ENCODE measurements around the gene SLC38A3.

The SLC38A3 gene

DNA sequence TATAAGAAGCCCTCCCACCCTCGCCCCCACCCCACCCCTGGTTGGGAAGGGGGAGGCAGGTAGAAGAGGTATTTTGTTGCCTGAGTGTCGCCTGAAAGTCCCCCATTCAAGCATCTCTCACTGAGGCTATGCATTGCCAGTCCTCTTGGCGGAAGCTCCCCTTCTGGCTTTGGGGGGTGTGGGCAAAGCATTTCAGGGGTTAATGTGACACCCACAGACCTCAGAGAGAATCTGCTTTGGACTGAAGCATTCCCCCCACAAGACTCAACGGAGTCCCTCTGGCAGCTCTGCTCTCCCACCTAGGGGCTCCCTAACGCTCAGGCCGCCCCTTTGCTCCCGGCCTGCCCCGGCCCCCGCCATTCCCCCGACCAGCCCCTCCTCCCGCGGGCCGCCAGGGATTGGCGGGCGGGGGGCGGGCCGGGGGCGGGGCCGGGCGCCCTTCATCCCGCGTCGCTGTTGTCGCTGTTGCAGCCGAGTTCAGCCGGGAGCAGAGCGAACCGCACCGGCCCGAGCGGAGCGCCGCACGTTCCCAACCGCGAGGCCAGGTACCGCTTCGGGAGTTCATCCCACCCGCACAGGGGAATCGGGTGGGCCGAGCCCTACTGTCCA is at the start of gene SLC38A3:
Gene SLC38A3 (plus strand): TSS at position 468 of the 609 bp plus-strand sequence. CDS start 8,929 bp downstream, outside the sequence.
- peak; percentile 56 for DNase-seq (ENCODE audit: low spot score)

DNA sequence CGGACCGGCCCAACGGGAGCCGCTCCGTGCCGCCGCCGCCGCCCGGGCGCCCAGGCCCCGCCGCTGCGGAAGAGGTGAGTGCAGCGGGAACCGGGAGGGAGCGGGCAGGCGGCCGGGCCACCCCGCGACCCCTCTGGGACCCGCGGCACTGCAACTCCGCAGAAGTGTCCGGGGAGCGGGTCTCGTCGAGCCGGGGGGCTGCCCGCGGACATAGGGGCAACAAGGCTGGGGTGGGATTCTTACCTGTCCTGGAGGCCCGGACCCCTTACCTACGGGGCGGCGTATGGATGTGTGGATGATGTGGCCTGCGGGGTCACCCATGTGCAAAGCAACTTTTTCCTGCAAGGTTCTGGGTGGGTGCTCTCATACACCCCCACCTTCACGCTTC is 49.6 kb upstream of the SLC38A3 start:
- DNase-seq (ENCODE audit: low spot score): no peak

DNA sequence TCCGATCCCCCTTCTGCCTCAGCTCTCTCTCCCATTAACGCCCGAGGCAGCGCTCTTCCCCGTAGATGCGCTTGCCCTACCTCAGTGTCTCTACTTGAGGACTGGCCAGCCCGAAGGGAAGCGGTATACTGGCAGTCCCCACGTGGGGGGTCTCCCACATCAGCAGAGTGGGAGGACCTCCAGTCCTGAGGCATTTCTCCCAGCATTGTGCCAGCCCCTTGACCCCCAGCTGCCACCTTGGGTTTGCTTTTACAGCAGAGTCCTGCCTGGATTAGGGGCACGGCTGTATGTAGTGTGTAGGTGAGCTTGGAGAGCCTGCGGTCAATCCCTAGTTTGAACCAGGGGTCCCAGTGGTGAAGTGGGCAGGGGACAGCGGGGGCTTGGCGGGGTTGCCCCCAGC is 49.2 kb upstream of the SLC38A3 start:
- DNase-seq (ENCODE audit: low spot score): no peak

DNA sequence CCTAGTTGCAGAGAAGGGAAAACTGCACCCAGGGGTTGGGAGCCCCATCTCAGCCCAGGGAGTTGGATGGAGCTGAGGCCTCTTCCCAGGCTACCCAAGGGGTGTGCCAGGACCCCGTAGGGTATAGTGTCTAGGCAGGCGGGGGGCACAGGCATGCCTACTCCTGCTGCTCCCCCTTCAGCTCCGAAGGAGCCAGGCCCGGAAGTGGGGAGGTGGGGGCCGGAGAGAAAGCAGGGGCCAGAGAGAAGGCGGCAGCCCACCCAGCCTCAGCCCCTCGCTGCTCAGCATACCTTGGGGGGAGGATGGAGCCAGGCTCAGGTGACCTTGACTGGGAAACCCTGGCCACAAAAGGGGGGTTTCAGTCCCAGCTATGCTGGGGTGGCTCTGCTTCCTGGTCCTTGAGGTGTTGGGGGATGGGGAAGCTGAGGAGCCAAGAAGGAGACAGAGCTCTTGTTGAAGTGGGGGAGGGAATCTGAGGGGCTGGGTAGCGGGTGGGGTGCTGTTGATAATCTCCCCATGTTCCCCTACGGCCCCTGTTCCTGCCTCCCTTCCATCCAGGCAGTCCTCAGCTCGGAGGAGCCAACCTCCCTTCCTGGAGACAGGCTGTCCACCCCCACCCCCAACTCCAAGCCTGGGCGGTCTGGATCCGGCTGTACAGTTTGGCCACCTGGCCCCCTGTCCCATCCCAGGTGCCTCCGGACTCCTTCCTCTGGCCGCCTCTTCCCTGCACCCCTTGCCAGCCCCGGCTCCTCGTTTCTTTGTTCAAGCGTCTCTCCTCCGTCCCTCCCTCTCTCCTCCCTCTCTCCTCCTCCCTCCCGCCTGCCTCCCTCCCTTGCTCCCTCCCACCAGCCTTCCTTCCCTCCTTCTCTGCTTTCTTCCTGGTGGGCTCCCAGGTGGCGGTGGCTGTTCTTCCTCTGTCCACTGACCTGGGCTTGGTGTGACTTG is 48.2 kb upstream of the SLC38A3 start:
- DNase-seq (ENCODE audit: low spot score): no peak

DNA sequence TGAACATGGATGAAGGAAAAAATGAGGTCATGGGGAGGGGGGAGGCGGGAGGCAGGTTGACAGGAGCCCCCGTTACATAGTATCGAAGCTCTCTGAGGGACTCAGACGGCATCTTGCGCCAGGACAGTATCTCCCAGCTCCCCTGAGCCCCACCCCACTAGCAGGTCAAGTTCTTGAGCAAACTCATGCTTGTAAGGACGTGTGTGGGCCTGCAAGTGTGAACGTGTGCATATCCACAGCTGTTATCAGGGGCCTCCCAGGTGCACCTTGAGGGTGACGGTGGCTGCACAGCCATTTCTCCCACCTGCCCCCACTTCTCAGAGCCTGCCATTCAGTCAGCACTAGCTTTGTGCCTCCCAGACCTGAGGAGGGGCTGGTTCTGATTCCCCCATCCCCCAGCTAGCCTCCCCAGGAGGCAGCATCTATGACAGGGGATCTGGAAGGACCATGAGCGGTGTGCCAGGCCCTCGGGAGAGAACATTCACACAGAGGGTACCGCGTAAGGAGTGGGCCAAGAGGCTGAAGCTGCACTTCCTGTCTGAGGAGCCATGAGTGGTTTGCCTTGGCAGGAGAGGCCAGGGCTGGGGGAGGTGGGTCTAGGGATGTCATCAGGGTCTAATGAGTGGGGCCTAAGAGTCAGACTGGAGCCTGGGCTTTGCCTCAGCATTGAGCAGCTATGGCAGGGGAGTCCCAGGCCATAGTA is 47.1 kb upstream of the SLC38A3 start:
- DNase-seq (ENCODE audit: low spot score): no peak

DNA sequence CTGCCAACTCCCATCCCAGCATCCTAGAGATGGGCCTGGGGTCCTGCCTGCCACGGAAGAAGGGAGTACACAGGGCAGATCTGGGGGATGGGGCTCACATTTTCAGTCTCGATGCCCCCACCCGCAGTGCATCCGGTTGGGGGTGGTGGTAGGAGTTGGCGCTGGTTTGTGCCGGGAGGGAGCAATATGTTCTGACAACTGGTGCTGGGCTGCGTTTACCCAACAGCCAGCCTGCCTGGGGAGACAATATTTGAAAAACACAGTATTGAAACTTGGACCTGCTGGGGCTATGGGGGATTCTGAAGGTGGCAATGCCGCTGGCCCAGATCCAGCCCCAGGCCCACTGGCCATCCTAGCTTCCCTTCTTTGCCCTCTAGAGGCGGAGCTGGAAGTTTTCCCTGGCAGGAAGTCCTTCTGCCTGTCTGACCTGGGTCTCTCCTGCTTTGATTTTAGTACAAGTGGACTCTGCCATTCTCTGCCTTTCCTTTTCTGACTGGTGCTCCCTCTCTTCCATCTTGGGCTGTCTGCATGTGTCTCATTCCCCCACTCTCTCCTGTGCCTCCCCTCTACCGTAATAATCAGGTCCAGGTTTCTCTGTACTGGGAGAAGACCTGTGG is 46.4 kb upstream of the SLC38A3 start:
- DNase-seq (ENCODE audit: low spot score): peak; percentile 40

DNA sequence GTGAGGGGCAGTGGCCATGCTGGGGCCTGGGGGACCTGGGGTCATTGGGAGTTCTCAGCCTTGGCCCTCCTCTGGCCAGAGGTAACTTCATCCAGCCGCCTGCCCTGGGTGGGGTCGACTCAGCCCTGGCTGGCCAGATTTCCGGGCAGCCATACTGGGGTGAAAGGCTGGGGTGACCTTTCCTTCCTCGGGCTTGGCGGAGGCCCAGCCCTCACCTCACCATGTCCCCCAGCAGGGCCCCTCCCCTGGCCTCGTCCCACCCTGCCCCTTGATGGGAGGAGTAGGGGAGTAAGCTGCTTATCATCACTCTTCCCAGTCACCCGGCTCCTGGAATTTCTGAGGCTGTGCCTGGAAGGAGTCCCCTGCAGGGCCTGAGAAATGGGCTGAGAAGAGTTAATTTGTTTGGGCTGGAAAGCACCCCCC is 44.5 kb upstream of the SLC38A3 start:
- no peak for DNase-seq (ENCODE audit: low spot score)

DNA sequence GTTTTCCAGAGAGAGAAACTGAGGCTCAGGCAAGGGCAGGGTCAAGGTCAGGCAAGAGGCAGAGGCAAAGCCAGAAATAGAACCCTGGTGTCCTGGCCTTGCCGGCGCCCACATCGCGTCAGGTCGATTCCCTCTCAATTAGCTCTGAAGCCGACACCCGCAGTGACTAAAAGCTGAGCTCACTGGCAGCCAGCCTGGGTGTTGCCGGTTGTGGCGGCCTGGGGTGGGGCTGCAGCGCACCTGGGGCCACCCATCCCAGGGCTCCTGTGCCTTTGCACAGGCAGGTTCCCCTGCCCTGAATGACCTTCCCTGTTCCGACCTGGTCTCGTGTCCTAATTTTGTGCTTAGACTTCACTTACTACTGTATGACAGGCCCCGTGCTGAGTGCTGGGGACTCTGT is 43.8 kb upstream of the SLC38A3 start:
- no peak for DNase-seq (ENCODE audit: low spot score)

DNA sequence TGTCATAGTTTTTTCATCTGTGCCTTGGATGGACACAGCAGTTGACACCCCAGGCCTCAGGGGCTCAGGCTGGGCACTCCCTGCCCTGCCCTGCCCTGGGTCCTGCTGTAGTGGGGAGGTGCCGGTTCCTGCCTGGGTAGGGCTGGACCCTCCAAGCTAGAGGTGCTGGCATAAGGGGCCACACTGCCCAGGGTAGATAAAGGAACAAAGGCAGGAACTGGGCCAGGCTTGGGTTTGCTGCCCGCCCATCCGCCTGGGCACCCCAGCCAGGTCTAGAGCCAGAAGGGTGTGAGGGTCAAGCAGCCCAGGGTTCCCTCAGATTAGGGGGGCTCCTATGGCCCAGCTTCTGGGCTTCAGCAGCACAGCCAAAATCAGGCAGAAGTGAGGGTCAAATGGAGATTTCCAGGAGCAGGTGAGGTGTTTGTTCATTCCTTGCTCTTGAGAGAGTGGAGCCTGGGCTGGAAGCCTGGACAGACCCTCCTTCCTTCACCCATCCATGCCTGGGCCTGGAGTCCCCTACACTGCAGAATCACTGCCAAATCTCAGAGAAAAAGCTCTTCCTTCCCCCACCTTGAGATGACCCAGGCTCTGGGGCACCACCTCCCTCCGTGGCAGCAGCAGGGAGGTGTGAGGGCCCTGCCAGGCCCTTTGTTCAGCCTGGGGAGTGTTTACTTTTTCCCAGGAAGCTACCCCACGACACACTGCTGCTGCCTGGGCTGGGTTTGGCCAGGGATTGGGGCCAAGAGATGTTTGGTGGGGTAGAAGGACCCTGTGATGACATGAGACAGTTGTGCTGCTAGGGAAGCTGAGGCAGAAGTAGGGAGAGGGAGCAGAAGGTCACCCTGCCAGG is 42.8 kb upstream of the SLC38A3 start:
- no peak for DNase-seq (ENCODE audit: low spot score)

DNA sequence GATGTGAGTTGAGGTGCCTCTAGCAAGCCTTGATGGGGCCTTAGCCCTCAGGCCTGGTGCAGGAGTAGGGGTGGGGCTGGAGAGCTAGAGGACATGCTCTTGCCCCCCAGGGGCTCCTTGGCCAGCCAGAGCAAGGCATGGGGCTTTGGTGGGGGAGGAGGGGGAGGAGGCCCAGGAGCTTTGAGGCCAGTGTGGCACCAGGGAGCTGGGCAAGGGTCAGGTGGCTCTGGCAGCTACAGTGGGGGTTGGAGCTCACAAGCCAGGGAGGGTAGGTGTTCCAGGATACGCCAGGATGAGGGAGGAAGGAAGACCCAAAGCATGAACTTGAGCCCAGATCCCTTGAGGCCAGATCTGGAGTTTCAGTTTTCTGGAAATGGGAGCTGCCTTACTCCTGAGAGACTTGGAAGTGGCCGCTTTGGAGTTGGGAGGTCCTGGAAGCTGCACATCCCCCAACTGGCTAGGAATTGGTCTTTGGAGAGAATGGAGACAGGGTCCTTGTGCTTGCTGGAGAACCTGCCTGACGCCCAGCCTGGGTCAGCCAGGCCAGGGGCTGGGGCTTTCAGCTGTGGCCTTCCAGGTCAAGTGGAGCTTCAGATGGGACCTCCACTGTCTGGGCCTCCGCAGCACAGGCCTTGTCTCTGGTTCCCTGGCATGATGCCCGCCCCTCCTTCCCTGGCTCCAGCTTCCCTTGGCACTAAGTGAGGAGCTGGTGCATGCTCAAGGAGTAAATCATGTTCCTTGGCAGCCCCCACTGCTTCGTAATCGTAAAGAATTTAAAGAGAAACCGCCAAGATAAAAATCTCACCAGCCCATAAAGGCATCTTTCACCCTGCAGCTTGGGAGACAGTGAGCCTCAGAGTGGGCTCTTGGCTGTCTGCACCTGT is 41.3 kb upstream of the SLC38A3 start:
- peak; percentile 70 for DNase-seq (ENCODE audit: low spot score)

DNA sequence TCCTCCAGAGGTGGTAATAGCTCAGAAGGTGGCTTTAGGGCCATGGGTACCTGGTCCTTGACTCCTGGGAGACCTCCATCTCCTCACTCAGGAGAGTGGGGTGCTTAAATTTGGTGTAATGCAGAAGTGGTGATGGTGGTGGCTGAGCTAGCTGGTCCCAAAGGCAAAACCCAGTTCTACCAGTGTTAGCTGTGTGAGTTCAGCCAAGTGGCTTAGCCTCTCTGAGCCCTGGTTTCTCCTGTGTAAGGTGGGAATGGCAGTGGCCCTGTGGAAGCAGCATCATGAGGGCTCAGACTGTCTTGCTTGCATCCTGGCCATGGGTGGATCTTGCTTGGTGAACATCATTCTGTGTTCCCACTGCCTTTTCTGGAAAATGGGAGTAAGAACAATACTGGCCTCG is 40.6 kb upstream of the SLC38A3 start:
- DNase-seq (ENCODE audit: low spot score): no peak

DNA sequence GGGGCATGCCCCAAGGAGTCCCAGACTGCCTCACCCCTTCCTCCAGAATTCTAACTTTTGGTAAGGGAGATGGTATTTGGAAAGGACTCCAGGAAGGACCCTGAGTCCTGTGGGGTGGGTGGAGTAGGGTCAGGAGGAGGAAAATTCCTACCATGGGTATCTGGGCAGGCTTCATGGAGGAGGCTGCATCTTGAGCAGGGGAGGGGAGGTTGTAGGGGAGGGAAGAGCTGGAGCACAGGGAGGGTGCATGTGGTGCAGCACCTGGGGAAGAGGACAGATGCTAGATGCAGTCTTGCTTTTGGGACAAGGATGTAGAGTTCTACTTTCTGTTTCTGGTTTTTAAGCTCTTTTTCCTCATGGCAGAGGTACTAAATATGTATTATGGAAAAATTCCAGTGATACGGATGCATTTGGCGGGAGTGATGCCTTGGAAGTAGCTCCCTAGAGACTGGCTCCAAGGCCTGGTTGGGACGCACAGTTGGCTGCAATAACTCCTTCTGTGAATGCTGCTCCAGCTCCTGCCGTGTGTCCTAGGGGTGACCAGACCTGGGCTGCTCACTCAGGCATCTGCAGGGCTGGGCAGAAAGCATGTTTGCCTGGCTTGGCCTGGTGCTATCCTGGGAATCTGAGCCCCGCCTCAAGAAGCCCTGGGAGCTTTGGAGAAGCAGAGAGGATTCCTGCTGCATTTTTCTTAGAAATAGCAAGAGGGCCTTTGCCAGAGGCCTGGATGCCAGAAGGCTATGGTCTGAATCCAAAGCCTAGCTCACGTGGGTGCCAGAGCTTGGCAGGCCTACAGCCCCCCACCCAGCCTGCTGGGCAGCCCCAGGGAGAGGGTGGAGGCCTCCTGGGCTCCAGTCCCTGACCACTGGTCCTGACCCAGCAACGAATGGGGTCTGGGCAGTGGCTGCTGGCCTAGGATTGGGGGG is 39.8 kb upstream of the SLC38A3 start:
- DNase-seq (ENCODE audit: low spot score): peak; percentile 39

DNA sequence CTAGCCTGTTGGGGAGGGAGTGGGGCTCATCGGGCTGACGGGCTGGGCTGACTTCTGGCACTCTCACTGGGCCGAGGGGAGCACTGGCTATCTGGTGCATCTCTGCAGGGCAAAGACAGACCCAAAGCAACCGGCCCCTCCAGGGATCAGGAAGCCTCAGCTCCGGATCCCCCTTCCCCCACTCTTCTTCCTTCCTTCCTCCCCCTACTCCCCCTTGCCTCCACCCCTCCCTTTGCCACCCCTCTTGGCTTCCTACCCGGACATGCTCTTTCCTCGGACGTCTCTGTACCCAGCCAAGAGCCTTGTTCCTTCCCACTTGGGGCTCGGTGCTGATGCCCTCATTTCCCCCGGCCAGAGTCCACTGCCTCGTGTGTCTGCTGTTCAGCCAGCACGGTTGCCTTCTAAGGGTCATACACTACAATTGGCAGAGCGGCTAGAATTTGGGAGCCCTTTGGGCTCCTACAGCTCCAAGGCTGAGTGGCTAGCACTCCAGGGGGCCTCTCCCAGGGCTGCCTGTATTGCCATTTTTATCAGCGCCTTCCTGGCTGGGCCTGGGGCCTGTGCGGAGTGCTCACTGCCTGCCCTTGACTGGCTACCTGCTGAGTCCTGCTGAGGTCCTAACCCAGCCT is 39.0 kb upstream of the SLC38A3 start:
- peak; percentile 40 for DNase-seq (ENCODE audit: low spot score)

DNA sequence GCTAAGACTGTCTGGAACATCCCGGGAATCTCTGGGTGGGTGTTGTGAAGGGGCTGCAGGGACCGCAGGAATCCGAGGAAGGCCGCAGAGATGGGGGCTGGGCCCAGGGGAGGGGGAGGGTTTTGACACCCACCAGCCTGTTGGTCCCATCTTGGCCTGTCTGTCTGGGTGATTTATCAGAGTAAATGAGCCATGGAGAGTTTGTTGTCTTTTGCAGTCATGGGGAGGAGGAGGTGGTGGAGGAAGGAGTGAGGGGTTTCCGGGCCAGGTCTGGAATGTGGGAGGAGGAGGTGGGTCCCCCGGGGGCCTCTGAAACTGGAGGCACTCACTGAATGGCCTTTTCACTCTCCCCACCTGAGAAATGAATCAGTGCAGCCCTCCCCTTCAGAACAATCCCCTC is 38.5 kb upstream of the SLC38A3 start:
- DNase-seq (ENCODE audit: low spot score): no peak

DNA sequence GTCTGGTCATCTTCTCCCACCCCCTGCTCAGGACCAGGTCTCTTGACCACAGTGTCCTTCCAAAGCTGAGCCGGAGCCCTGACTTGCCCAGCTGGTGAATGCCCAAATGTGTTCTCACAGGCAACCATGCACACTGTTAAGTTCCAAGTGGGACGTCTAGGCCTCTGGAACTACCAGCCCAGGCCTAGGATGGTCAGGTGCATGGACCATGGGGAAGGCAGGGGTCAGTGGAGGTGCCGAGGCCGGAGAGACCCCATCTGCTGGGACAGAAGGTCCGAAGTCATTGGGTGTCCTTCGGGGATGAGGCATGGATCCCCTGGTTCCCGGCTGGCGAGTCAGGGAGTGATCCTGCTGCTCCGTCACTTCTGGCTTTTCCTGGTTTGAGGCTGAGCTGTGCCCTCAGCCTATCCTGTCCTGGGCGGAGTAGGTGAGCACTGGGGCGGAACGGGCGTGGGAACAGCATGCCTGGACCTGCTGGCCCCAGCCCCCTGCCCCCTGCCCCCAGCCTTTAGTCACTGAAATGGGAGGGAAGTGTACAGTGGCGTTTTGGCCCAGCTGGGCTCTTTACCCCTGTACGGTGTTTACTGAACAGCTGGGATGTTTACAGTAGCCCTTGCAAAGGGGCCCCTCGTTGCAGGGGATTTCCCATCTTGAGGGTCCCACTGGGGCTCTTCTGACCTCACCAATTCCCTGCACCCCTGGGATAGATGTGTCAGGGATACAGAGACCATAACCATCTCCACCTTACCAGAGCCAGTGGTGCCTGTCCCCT is 37.8 kb upstream of the SLC38A3 start:
- DNase-seq (ENCODE audit: low spot score): no peak

DNA sequence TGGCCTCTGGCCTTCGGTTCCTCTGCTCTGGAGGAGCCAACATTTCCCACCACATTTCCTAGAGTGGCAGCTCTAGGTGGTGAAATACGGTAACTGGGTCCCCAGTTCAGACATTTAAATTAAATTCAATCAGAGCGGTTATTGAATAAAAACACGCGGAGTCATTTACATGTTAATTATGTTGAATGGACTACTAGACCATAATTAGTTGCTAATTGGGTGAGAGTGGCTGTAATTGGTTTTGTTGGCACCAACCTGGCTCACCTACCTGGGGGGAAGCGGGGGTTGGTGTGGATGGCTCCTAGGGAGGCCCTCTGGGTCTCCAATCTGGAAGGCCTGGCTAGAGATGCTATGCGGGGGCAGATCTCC is 37.2 kb upstream of the SLC38A3 start:
- DNase-seq (ENCODE audit: low spot score): no peak

DNA sequence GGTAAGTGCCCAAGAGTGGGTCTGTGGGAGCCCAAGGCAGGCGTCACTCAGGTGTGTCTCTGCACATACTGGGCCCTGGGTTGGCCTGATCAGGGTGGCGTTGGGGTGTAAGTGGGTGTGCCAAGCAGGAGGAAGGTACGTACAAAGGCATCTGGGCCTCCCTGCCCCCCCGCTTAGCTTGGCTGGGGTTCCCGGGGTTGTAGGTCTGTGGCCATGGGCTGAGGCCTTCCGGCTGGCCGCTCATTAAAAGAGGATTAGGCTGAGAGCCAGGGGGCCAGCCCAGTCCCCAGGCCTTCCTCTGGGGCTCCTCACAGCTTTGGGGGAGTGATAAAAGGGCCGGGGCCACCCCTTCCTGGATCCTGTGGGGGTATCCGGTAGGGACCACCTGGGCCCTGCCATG is 36.7 kb upstream of the SLC38A3 start:
- DNase-seq (ENCODE audit: low spot score): no peak

DNA sequence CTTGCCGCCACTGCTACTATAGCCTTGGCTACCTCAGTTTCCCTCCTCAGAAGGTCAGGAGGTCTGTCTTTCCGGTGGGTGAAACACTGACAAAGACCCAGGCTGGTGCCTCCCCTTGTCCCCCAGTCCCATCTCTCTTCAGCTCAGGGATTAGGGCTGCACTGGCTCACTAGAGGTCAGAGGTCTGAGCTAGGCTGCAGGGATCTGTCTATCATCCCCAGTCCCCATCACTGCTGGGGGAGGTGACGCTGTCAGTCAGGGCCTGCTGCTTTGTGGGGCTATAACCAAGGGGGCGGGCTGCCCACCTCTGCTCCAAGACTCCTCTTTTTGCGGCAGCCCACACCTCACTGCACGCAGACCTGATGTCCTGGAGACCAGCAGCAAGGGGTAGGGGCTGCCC is 36.3 kb upstream of the SLC38A3 start:
- DNase-seq (ENCODE audit: low spot score): no peak

All from Ammon's horn (tissue), 1 donor.